ENCODE data around the gene INVS. TPM values are rescaled to one million over a fixed set of nuclear protein-coding genes. Genes with fewer than 3 reads are reported as not detected.
A peak's percentile ranks its signal among the peaks of the same experiment; 100 is the strongest.

The INVS gene
- total RNA-seq, 1 donor from 2014 or later: 24.0 TPM

GRCh38 chr9:100211476-100211875, 112.4 kb downstream of the INVS start:
- Mint-ChIP-seq H3K27ac (no peak overlapping the region), H3K36me3 (peaks cover 8% of the 10 kb centered on the region), H3K4me3 (no peak overlapping the region), H3K4me1 (ENCODE audit: unreplicated experiment) (no peaks in the 10 kb centered on the region), H3K9me3 (no peaks in the 10 kb centered on the region), H3K27me3 (no peaks in the 10 kb centered on the region)
- no peak for DNase-seq (ENCODE audit: extremely low spot score, unreplicated experiment)
- TF ChIP-seq CTCF (conservative IDR thresholded peaks at IDR 0.05): no peak

- no peak overlapping the region for H3K27ac Mint-ChIP-seq
- H3K4me3 Mint-ChIP-seq: no peak overlapping the region
- DNase-seq (ENCODE audit: extremely low spot score, unreplicated experiment): no peak
- H3K36me3 Mint-ChIP-seq: peaks cover 9% of the 10 kb centered on the region
- no peak for TF ChIP-seq CTCF (conservative IDR thresholded peaks at IDR 0.05)
- no peaks in the 10 kb centered on the region for H3K27me3 Mint-ChIP-seq
- no peaks in the 10 kb centered on the region for H3K4me1 Mint-ChIP-seq (ENCODE audit: unreplicated experiment)
- H3K9me3 Mint-ChIP-seq: no peaks in the 10 kb centered on the region
These were observed 114.9 kb downstream of the INVS start for GRCh38 chr9:100213730-100214477.

GRCh38 chr9:100216178-100216787, 117.2 kb downstream of the INVS start:
- H3K4me1 Mint-ChIP-seq (ENCODE audit: unreplicated experiment): no peaks in the 10 kb centered on the region

GRCh38 chr9:100217536-100217935, 118.5 kb downstream of the INVS start:
- Mint-ChIP-seq H3K27me3 (no peaks in the 10 kb centered on the region), H3K9me3 (no peaks in the 10 kb centered on the region), H3K4me1 (ENCODE audit: unreplicated experiment) (no peaks in the 10 kb centered on the region), H3K27ac (no peak overlapping the region), H3K36me3 (peaks cover 5% of the 10 kb centered on the region), H3K4me3 (no peak overlapping the region)
- DNase-seq (ENCODE audit: extremely low spot score, unreplicated experiment): no peak
- TF ChIP-seq CTCF (conservative IDR thresholded peaks at IDR 0.05): no peak

More at GRCh38 chr9:100216178-100216787, 117.2 kb downstream of the INVS start:
- H3K9me3 Mint-ChIP-seq: no peaks in the 10 kb centered on the region
- no peak overlapping the region for H3K27ac Mint-ChIP-seq
- TF ChIP-seq CTCF (conservative IDR thresholded peaks at IDR 0.05): peak; percentile 72
- peaks cover 5% of the 10 kb centered on the region for H3K36me3 Mint-ChIP-seq
- H3K27me3 Mint-ChIP-seq: no peaks in the 10 kb centered on the region
- DNase-seq (ENCODE audit: extremely low spot score, unreplicated experiment): no peak
- H3K4me3 Mint-ChIP-seq: no peak overlapping the region

GRCh38 chr9:100219347-100219746, 120.3 kb downstream of the INVS start:
- DNase-seq (ENCODE audit: extremely low spot score, unreplicated experiment): no peak
- Mint-ChIP-seq H3K27me3 (no peaks in the 10 kb centered on the region), H3K36me3 (peaks cover 5% of the 10 kb centered on the region), H3K4me3 (no peak overlapping the region), H3K9me3 (no peaks in the 10 kb centered on the region), H3K27ac (no peak overlapping the region), H3K4me1 (ENCODE audit: unreplicated experiment) (no peaks in the 10 kb centered on the region)
- TF ChIP-seq CTCF (conservative IDR thresholded peaks at IDR 0.05): no peak

Data from type B pancreatic cell (in vitro differentiated cells).